SK-N-MC (cell line): ENCODE results near the gene CIRBP.

ENCODE experiments used
- EZH2 ChIP-seq: fragments of 200-600 bp; sonication (generic); IDR thresholded peaks from one replicate; pipeline ENCODE4 v1.6.1; 2017; ENCODE audit warnings: antibody characterized with exemption
- FOXP2 ChIP-seq: optimal IDR thresholded peaks from 2 replicates; pipeline ENCODE3; 2011; ENCODE audit warnings: mild to moderate bottlenecking, moderate library complexity; ENCODE audit not compliant: insufficient read depth; ENCODE audit errors: extremely low read length, control extremely low read depth
- POLR2AphosphoS5 ChIP-seq: IDR thresholded peaks from 2 replicates; pipeline ENCODE4 v1.6.1; 2012; ENCODE audit warnings: mild to moderate bottlenecking, low read depth, low read length, borderline replicate concordance

- TF ChIP-seq EZH2 (no peak), POLR2AphosphoS5 (no peak), FOXP2 (no peak)
Measured at GRCh38 chr19:1283917-1284292, 14.8 kb downstream of the CIRBP start.
